Activated naive CD4-positive, alpha-beta T cell treated with anti-CD3 and anti-CD28 coated beads, Interleukin-2, amount 50 U/mL, for 16 hours (primary cell): Measurements from ENCODE around the gene NCF4.

Experiments used
- DNase-seq: peaks from one replicate; pipeline ENCODE4 v3.0.0-alpha.2; 2020

NCF4 gene

DNA sequence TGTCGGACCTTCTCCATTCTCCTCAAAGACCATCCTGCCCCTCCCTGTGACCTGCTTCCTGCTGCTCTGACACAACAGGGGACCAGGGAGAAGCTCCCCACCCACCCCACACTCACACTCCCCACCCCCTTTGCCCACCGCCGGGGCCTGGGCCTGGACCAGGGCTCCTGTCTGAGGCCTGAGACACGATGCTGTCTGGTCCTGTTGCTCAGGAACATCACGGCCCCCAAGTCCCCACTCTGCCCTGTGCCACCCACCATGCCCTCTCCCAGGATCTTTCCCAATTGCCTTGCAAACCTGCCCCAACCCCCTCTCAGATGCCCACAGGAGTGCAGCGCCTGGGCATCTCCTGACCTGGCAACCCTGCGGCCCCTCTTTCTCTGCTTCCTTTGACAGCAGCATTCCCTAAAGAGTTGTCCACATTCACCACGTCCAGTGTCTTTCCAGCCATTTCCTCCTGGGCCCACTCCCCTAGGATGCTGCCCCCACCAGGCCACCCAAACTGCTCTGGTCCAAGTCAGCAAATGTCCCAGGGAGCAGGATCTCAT lies 63.4 kb downstream of the NCF4 start:
- no peak for DNase-seq

DNA sequence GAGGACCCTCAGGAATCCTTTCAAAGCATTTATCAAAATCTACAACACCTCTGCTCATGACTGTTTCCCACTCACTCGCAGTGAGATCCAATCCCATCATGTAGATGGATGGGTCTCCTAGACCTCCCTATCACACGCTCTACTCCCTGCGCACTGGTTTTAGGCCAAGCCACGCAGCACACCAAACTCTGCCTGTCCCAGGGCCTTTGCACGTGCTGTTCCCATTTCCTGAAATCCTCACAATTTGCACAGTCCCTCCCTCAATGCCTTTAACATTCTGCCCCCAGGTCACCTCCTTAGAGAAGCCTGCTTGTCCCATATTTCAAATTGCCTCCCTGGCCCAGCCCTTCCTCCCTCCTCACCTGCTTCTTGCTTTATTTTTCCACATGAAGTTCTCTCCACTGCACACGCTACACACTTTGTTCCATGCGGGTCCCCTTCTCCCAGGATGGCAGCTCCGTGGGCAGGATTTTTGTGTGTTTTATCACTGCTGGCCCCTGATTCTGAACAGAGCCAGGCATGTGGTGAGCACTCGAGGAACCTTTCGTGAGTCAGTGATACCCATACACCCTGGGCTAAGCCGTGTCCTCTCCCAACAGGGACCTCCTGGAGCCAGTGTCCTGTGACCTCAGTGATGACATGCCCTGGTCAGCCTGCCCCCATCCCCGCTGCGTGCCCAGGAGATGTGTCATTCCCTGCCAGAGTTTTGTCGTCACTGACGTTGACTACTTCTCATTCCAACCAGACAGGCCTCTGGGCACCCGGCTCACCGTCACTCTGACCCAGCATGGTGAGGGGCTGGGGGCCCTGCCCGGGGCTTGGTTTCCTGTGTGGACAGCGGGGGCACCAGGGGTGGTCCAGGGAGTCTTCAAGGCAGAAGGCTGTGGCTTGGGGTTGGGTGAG lies 64.8 kb downstream of the NCF4 start:
- no peak for DNase-seq

DNA sequence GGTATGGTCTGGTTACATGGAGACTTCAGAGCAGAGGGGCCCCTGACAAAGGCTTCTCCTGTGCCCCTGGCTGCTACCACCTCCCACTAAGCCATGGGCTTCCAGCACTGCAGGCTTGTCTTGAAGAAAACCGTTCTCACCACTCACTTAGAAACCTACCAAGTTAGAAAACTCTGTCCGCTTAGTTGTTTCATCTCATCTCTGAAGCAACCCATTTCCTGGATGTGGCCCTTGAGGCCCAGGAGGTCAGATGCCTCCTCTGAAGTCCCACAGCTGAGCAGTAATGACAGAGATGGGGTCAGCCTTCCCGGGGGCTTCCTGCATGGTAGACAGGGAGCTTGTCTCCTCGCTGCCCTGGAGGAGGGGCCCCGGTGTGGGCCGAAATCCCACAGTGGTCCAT lies 65.5 kb downstream of the NCF4 start:
- no peak for DNase-seq

DNA sequence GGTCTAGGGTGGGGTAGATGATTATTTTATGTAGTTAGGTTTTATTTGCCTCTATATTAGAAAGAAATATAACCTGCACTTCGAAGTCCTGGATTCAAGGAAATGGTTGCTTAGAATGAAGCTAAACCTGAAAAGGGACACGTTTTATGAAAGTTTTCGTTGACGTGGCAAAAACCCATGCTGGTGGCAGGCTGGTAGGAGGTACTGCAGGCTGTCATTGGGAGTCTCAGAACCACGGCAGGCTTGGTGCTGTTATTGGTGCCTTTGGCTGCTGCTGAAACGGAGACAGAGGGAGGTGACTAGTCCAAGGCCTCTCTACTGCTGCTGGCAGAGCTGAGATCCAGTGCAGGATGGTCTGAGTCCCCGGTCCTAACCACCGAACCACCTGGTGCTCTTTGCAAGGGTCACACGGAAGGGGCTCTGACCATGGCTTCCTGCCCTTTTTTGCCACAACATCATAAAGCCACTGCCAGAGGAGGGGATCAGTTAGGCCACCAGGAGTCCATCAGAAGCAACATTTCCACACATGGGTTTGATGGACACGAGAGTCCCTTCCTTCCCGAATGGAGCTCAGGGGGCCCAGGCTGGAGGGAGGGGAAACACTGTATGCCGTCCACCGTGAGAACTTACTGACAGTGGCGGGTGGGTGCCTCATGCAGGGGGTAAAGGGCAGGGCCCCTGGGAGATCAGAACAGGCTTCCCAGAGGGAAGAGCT lies 66.1 kb downstream of the NCF4 start:
- no peak for DNase-seq
